Loucy (cell line): ENCODE data around the gene CCL7.

ENCODE experiments used
- H2AFZ ChIP-seq: fragments of 200-600 bp; sonication (generic); 2 replicates; pipeline ENCODE4 v1.6.0; 2016; ENCODE audit warnings: antibody characterized with exemption, mild to moderate bottlenecking, low read length, moderate library complexity
- H3F3A ChIP-seq: fragments of 200-600 bp; 2 replicates; pipeline ENCODE4 v1.6.0; 2016; ENCODE audit warnings: antibody characterized with exemption, low read depth, mild to moderate bottlenecking
- H3K27me3 ChIP-seq: fragments of 200-600 bp; sonication (generic); 2 replicates; pipeline ENCODE4 v1.6.1; 2014; ENCODE audit warnings: low read length, mild to moderate bottlenecking; ENCODE audit not compliant: insufficient read depth, poor library complexity, severe bottlenecking
- H3K36me3 ChIP-seq: fragments of 200-600 bp; sonication (generic); 2 replicates; pipeline ENCODE4 v1.6.1; 2016; ENCODE audit warnings: low read length; ENCODE audit not compliant: insufficient read depth
- H3K4me1 ChIP-seq: fragments of 200-600 bp; sonication (generic); 2 replicates; pipeline ENCODE4 v1.5.1; 2014; ENCODE audit warnings: low read length, mild to moderate bottlenecking; ENCODE audit not compliant: insufficient read depth, poor library complexity, severe bottlenecking
- H3K4me2 ChIP-seq: fragments of 200-600 bp; sonication (generic); 2 replicates; pipeline ENCODE4 v1.6.0; 2014; ENCODE audit warnings: antibody characterized with exemption, low read length, low read depth, mild to moderate bottlenecking; ENCODE audit not compliant: poor library complexity, severe bottlenecking
- H3K4me3 ChIP-seq: fragments of 200-600 bp; sonication (generic); 2 replicates; pipeline ENCODE4 v1.5.1; 2014; ENCODE audit warnings: low read length, mild to moderate bottlenecking, mixed read lengths; ENCODE audit not compliant: poor library complexity, severe bottlenecking
- H3K79me2 ChIP-seq: fragments of 200-600 bp; sonication (generic); 2 replicates; pipeline ENCODE4 v1.6.1; 2014; ENCODE audit warnings: low read length; ENCODE audit not compliant: insufficient read depth
- H3K9ac ChIP-seq: fragments of 200-600 bp; sonication (generic); 2 replicates; pipeline ENCODE4 v1.6.0; 2014; ENCODE audit warnings: mild to moderate bottlenecking, low read depth, low read length, moderate library complexity; ENCODE audit not compliant: poor library complexity, severe bottlenecking
- H3K9me2 ChIP-seq: fragments of 200-600 bp; sonication (generic); replicated peaks from 2 replicates; pipeline ENCODE4 v1.6.1; 2016; ENCODE audit warnings: low read depth, low read length, mixed read lengths
- H3K9me3 ChIP-seq: fragments of 200-600 bp; sonication (generic); 2 replicates; pipeline ENCODE4 v1.6.1; 2014; ENCODE audit warnings: mild to moderate bottlenecking, antibody characterized with exemption, low read length, low read depth; ENCODE audit not compliant: insufficient read depth
- H4K20me1 ChIP-seq: fragments of 200-600 bp; sonication (generic); 2 replicates; pipeline ENCODE4 v1.6.0; 2014; ENCODE audit warnings: antibody characterized with exemption, low read length, mild to moderate bottlenecking; ENCODE audit not compliant: insufficient read depth, poor library complexity, severe bottlenecking
- CTCF ChIP-seq: fragments of 200-600 bp; sonication (generic); conservative IDR thresholded peaks from 2 replicates; pipeline ENCODE4 v1.5.1; 2014; ENCODE audit warnings: mild to moderate bottlenecking, antibody characterized with exemption, low read length
- EZH2phosphoT487 ChIP-seq: fragments of 200-600 bp; IDR thresholded peaks from 2 replicates; pipeline ENCODE4 v1.6.1; 2018; ENCODE audit warnings: antibody characterized with exemption, mild to moderate bottlenecking, moderate library complexity, borderline replicate concordance

Gene CCL7

GRCh38 chr17:34285286-34285792, 15.3 kb downstream of the CCL7 start, which contains the start of gene CCL11:
Gene CCL11, plus strand, starts transcription at chr17:34285742. Its CDS starts 67 bp downstream, at chr17:34285809.
- H2AFZ ChIP-seq, result no peak within 1 kb of the TSS
- TF ChIP-seq EZH2phosphoT487 (no peak), CTCF (no peak)
- H3K9ac ChIP-seq, result no peak within 1 kb of the TSS
- no peaks in the 10 kb centered on the region for H3K9me2 ChIP-seq
- H3F3A ChIP-seq, result no peaks in the 10 kb centered on the region
- H3K9me3 ChIP-seq, result no peaks in the 10 kb centered on the region
- H3K79me2 ChIP-seq, result no peaks in the 10 kb centered on the region
- no peaks in the 10 kb centered on the region for H3K4me1 ChIP-seq
- H3K36me3 ChIP-seq, result no peaks in the 10 kb centered on the region
- no peaks in the 10 kb centered on the region for H4K20me1 ChIP-seq
- no peaks in the 10 kb centered on the region for H3K27me3 ChIP-seq
- H3K4me2 ChIP-seq, result no peak within 1 kb of the TSS
- no peak within 1 kb of the TSS for H3K4me3 ChIP-seq

GRCh38 chr17:34287875-34288274, 17.9 kb downstream of the CCL7 start:
- Histone ChIP-seq H3F3A (no peaks in the 10 kb centered on the region), H3K36me3 (no peaks in the 10 kb centered on the region), H3K79me2 (no peaks in the 10 kb centered on the region), H3K4me2 (no peak overlapping the region), H2AFZ (no peak overlapping the region), H3K4me1 (no peaks in the 10 kb centered on the region), H3K9me2 (no peaks in the 10 kb centered on the region), H4K20me1 (no peaks in the 10 kb centered on the region), H3K4me3 (no peak overlapping the region), H3K9me3 (no peaks in the 10 kb centered on the region), H3K27me3 (no peaks in the 10 kb centered on the region), H3K9ac (no peak overlapping the region)
- no peak for TF ChIP-seq EZH2phosphoT487
- TF ChIP-seq CTCF, result no peak

GRCh38 chr17:34290586-34290985, 20.6 kb downstream of the CCL7 start:
- no peaks in the 10 kb centered on the region for H3K9me3 ChIP-seq

More at GRCh38 chr17:34290586-34290985, 20.6 kb downstream of the CCL7 start:
- H3K27me3 ChIP-seq, result no peaks in the 10 kb centered on the region
- H3K4me3 ChIP-seq, result no peak overlapping the region
- no peaks in the 10 kb centered on the region for H3K4me1 ChIP-seq
- TF ChIP-seq EZH2phosphoT487 (no peak), CTCF (no peak)
- no peak overlapping the region for H3K9ac ChIP-seq
- H2AFZ ChIP-seq, result no peak overlapping the region
- H3K4me2 ChIP-seq, result no peak overlapping the region
- no peaks in the 10 kb centered on the region for H3K9me2 ChIP-seq
- H3F3A ChIP-seq, result no peaks in the 10 kb centered on the region
- no peaks in the 10 kb centered on the region for H4K20me1 ChIP-seq
- H3K36me3 ChIP-seq, result no peaks in the 10 kb centered on the region
- no peaks in the 10 kb centered on the region for H3K79me2 ChIP-seq
